SK-N-SH treated with all-trans-retinoic acid at 6 μM for 48 hours (cell line): Measurements from ENCODE around the gene TMEM156.

Experiments
- ATAC-seq: fragments of 200-7000 bp; cut with Tn5 transposase; 3 replicates; pipeline ENCODE4 v1.9.1; 2020; ENCODE audit warnings: mild to moderate bottlenecking, moderate library complexity
- ARNTL ChIP-seq: fragments of 450-650 bp; formaldehyde crosslinking; IDR thresholded peaks from 2 replicates; pipeline ENCODE4 v1.5.0; 2020; ENCODE audit warnings: low read depth, mild to moderate bottlenecking, moderate library complexity, borderline replicate concordance
- BACH2 ChIP-seq: fragments of 250-450 bp; sonication (Bioruptor Pico); IDR thresholded peaks from 2 replicates; pipeline ENCODE4 v1.9.0; 2021; ENCODE audit warnings: mild to moderate bottlenecking, borderline replicate concordance
- CSDC2 ChIP-seq: fragments of 250-450 bp; sonication (Bioruptor Pico); IDR thresholded peaks from 2 replicates; pipeline ENCODE4 v1.5.0; 2020; ENCODE audit warnings: mild to moderate bottlenecking, moderate library complexity
- ESRRG ChIP-seq: fragments of 250-450 bp; sonication (Bioruptor Pico); IDR thresholded peaks from 2 replicates; pipeline ENCODE4 v1.6.1; 2021; ENCODE audit warnings: mild to moderate bottlenecking
- GLIS3 ChIP-seq: fragments of 250-450 bp; sonication (Bioruptor Pico); IDR thresholded peaks from 2 replicates; pipeline ENCODE4 v1.5.0; 2020; ENCODE audit warnings: mild to moderate bottlenecking, moderate library complexity
- ISL1 ChIP-seq: fragments of 250-450 bp; sonication (Bioruptor Pico); IDR thresholded peaks from 2 replicates; pipeline ENCODE4 v2.1.2; 2022; ENCODE audit warnings: mild to moderate bottlenecking, moderate library complexity
- OSR1 ChIP-seq: fragments of 250-450 bp; sonication (Bioruptor Pico); IDR thresholded peaks from 2 replicates; pipeline ENCODE4 v1.8.0; 2022; ENCODE audit warnings: moderate library complexity, mild to moderate bottlenecking, inconsistent platforms
- PPARA ChIP-seq: fragments of 250-450 bp; sonication (Bioruptor Pico); IDR thresholded peaks from 2 replicates; pipeline ENCODE4 v1.5.0; 2020; ENCODE audit warnings: mild to moderate bottlenecking, borderline replicate concordance
- SNAI2 ChIP-seq: fragments of 250-450 bp; sonication (Bioruptor Pico); IDR thresholded peaks from 2 replicates; pipeline ENCODE4 v1.5.0; 2020; ENCODE audit warnings: mild to moderate bottlenecking, moderate library complexity
- TCF4 ChIP-seq: fragments of 250-450 bp; sonication (Bioruptor Pico); IDR thresholded peaks from 2 replicates; pipeline ENCODE4 v1.8.0; 2021; ENCODE audit warnings: mild to moderate bottlenecking, moderate library complexity, borderline replicate concordance
- TOX ChIP-seq: fragments of 250-450 bp; sonication (Bioruptor Pico); IDR thresholded peaks from 2 replicates; pipeline ENCODE4 v1.8.0; 2021; ENCODE audit warnings: mild to moderate bottlenecking, moderate library complexity, borderline replicate concordance
- ZFP30 ChIP-seq: fragments of 450-650 bp; formaldehyde crosslinking; IDR thresholded peaks from 2 replicates; pipeline ENCODE4 v1.5.0; 2022; ENCODE audit warnings: mild to moderate bottlenecking, moderate library complexity
- ZNF565 ChIP-seq: fragments of 450-650 bp; formaldehyde crosslinking; conservative IDR thresholded peaks from 2 replicates; pipeline ENCODE4 v1.5.0; 2020; ENCODE audit warnings: low read depth, mild to moderate bottlenecking, moderate library complexity
- ZNF70 ChIP-seq: fragments of 450-650 bp; formaldehyde crosslinking; IDR thresholded peaks from 2 replicates; pipeline ENCODE4 v1.5.0; 2020; ENCODE audit warnings: mild to moderate bottlenecking, moderate library complexity
- ZNF8 ChIP-seq: fragments of 450-650 bp; formaldehyde crosslinking; IDR thresholded peaks from 2 replicates; pipeline ENCODE4 v1.5.0; 2020; ENCODE audit warnings: mild to moderate bottlenecking, moderate library complexity
- TF ChIP-seq, protein P1 (sequence below): fragments of 250-450 bp; sonication (Bioruptor Pico); IDR thresholded peaks from 2 replicates; pipeline ENCODE4 v1.5.0; 2020; ENCODE audit warnings: mild to moderate bottlenecking, moderate library complexity
- TF ChIP-seq, protein P2 (sequence below): fragments of 250-450 bp; sonication (Bioruptor Pico); IDR thresholded peaks from 2 replicates; pipeline ENCODE4 v1.5.1; 2020; ENCODE audit warnings: low read depth, mild to moderate bottlenecking, moderate library complexity
- TF ChIP-seq, protein P3 (sequence below): fragments of 250-450 bp; sonication (Bioruptor Pico); IDR thresholded peaks from 2 replicates; pipeline ENCODE4 v1.8.0; 2020; ENCODE audit warnings: mild to moderate bottlenecking, moderate library complexity, borderline replicate concordance
- TF ChIP-seq, protein P4 (sequence below): fragments of 250-450 bp; sonication (Bioruptor Pico); IDR thresholded peaks from 2 replicates; pipeline ENCODE4 v1.8.0; 2021; ENCODE audit warnings: low read depth, mild to moderate bottlenecking, moderate library complexity, borderline replicate concordance

Gene TMEM156

DNA sequence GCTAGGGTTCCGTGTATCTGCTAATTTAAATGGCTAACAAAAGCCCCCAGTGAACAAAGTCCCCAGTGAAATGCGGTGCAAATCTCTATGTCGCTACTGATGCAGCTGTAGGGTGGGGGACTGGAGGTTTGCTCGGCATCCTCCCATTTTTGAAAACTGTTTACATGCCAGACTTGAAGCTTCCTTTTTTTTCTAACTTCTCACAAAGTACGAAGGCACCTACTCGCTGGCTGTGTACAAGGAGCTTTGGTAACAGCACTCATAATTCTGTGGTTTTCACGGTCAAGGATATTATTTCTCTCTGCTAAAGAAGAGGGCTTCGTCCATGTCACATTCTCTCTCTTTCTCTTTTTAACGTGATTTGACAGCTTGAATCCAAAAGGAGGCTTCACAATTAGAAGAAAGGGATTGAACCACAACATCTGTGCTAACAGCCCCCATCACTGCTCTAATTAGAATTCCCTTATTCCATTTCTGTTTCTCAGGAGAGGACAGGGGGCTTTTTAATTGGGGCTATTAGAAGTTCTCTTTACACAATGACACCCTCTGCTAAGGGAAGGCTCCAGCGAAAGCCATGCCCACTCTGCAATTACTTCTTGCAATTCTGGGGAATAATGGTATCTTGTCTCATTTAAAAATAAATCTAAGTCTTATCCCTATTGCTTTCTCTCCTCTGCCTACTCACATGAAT is 46.7 kb downstream of the TMEM156 start (continued):
- TF ChIP-seq, protein P1, sequence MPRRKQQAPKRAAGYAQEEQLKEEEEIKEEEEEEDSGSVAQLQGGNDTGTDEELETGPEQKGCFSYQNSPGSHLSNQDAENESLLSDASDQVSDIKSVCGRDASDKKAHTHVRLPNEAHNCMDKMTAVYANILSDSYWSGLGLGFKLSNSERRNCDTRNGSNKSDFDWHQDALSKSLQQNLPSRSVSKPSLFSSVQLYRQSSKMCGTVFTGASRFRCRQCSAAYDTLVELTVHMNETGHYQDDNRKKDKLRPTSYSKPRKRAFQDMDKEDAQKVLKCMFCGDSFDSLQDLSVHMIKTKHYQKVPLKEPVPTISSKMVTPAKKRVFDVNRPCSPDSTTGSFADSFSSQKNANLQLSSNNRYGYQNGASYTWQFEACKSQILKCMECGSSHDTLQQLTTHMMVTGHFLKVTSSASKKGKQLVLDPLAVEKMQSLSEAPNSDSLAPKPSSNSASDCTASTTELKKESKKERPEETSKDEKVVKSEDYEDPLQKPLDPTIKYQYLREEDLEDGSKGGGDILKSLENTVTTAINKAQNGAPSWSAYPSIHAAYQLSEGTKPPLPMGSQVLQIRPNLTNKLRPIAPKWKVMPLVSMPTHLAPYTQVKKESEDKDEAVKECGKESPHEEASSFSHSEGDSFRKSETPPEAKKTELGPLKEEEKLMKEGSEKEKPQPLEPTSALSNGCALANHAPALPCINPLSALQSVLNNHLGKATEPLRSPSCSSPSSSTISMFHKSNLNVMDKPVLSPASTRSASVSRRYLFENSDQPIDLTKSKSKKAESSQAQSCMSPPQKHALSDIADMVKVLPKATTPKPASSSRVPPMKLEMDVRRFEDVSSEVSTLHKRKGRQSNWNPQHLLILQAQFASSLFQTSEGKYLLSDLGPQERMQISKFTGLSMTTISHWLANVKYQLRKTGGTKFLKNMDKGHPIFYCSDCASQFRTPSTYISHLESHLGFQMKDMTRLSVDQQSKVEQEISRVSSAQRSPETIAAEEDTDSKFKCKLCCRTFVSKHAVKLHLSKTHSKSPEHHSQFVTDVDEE: no peak
- TF ChIP-seq, all 23 proteins: peak for 0

DNA sequence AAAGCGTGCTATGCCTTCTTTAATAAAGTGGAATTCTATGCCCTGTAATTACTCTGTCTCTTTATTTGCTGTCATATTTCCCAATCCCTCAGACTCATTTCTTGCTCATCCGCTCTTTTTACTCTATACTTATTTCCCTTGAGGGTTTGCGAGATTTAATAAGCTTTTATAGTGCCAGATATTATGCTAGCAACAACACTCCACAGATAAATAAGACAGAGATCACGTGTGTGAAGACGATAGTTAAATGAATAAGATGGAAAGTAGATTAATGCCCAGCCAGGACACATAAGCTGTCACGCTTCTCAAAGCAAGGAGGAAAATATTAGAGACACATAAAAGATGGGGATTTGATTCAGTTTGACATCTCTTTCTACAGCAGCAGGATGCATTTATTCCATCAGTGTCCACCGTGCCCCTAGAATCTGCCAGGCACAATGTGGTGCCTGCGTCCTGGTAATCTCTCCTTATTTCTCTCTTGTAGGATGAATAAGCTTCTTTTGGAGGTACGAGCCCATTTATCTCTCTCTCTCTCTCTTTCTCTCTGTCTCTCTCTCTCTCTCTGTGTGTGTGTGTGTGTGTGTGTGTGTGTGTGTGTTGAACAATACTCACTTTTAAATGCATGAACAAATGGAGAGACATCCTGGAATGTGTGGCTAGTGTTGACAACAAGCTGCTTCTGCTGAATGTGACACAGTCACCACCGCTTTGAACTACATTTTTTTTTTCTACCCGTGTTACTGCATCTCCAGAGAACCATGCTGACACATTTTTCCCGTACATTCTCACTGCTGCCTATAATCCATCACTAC is 48.2 kb downstream of the TMEM156 start:
- ATAC-seq: peak; percentile 26; the same call in 2 of the 3 replicates
- TF ChIP-seq ZNF565 (CRISPR knock-in tag): no peak
- TF ChIP-seq ESRRG (CRISPR knock-in tag): no peak
- TF ChIP-seq CSDC2: no peak

DNA sequence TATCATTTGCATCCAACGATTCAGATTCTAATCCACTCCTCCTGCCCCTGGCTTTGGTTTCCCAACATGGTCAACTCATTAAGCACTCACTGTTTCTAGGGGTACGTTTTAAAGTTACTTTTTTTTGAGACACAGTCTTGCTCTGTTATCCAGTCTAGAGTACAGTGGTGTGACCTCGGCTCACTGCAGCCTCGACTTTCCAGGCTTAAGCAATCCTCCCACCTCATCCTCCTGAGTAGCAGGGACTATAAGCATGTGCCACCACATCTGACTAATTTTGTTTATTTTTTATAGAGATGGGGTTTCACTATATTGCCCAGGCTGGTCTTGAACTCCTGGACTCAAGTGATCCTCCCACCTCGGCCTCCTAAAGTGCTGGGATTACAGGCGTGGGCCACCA is 48.9 kb downstream of the TMEM156 start:
- no peak for ATAC-seq
- TF ChIP-seq ZFP30 (CRISPR knock-in tag) (no peak), ZNF565 (CRISPR knock-in tag) (no peak), ZNF8 (CRISPR knock-in tag) (no peak), PPARA (CRISPR knock-in tag) (no peak), GLIS3 (CRISPR knock-in tag) (no peak), TOX (CRISPR knock-in tag) (no peak), ARNTL (CRISPR knock-in tag) (no peak)
- TF ChIP-seq, protein P2, sequence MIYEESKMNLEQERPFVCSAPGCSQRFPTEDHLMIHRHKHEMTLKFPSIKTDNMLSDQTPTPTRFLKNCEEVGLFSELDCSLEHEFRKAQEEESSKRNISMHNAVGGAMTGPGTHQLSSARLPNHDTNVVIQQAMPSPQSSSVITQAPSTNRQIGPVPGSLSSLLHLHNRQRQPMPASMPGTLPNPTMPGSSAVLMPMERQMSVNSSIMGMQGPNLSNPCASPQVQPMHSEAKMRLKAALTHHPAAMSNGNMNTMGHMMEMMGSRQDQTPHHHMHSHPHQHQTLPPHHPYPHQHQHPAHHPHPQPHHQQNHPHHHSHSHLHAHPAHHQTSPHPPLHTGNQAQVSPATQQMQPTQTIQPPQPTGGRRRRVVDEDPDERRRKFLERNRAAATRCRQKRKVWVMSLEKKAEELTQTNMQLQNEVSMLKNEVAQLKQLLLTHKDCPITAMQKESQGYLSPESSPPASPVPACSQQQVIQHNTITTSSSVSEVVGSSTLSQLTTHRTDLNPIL (CRISPR knock-in tag): no peak
- TF ChIP-seq, protein P3, sequence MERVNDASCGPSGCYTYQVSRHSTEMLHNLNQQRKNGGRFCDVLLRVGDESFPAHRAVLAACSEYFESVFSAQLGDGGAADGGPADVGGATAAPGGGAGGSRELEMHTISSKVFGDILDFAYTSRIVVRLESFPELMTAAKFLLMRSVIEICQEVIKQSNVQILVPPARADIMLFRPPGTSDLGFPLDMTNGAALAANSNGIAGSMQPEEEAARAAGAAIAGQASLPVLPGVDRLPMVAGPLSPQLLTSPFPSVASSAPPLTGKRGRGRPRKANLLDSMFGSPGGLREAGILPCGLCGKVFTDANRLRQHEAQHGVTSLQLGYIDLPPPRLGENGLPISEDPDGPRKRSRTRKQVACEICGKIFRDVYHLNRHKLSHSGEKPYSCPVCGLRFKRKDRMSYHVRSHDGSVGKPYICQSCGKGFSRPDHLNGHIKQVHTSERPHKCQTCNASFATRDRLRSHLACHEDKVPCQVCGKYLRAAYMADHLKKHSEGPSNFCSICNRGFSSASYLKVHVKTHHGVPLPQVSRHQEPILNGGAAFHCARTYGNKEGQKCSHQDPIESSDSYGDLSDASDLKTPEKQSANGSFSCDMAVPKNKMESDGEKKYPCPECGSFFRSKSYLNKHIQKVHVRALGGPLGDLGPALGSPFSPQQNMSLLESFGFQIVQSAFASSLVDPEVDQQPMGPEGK (CRISPR knock-in tag): no peak

DNA sequence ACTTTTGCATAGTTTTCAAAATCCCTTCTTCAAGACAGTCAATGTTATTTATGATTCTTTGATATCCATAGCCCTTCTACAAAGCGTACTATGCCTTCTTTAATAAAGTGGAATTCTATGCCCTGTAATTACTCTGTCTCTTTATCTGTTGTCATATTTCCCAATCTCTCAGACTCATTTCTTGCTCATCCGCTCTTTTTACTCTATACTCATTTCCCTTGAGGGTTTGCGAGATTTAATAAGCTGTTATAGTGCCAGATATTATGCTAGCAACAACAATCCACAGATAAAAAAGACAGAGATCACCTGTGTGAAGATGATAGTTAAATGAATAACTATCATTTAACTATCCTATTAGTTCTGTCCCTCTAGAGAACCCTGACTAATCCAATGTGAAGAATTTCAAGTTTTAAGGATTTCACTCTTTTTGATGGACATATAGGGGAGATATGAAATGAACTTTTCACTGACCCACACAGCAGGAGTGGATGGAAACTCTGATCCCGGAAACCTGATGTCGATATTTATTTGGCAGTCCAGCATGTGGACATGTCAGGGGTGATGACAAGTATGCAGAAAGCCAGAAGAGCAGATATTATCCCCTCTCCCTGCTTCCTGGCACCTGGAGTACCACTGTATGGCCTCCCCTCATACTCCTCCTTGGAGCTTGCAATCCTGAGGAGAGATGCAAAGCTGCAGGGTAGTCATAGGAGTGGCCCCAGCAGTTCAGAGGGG is 49.7 kb downstream of the TMEM156 start:
- no peak for ATAC-seq
- TF ChIP-seq ESRRG (CRISPR knock-in tag) (no peak), OSR1 (CRISPR knock-in tag) (no peak), TCF4 (CRISPR knock-in tag) (no peak), ZNF70 (CRISPR knock-in tag) (no peak), ISL1 (no peak), SNAI2 (CRISPR knock-in tag) (no peak), GLIS3 (CRISPR knock-in tag) (no peak), BACH2 (CRISPR knock-in tag) (no peak), ZNF565 (CRISPR knock-in tag) (no peak), TOX (CRISPR knock-in tag) (no peak)
- TF ChIP-seq, protein P4, sequence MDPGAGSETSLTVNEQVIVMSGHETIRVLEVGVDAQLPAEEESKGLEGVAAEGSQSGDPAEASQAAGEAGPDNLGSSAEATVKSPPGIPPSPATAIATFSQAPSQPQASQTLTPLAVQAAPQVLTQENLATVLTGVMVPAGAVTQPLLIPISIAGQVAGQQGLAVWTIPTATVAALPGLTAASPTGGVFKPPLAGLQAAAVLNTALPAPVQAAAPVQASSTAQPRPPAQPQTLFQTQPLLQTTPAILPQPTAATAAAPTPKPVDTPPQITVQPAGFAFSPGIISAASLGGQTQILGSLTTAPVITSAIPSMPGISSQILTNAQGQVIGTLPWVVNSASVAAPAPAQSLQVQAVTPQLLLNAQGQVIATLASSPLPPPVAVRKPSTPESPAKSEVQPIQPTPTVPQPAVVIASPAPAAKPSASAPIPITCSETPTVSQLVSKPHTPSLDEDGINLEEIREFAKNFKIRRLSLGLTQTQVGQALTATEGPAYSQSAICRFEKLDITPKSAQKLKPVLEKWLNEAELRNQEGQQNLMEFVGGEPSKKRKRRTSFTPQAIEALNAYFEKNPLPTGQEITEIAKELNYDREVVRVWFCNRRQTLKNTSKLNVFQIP (CRISPR knock-in tag): no peak
- TF ChIP-seq, protein P1: no peak
- TF ChIP-seq, protein P2 (CRISPR knock-in tag): no peak
